ENCODE measurements around the gene DEPDC1B. TPM values are rescaled to one million over a fixed set of nuclear protein-coding genes. Genes with fewer than 3 reads are reported as not detected.
"Not testable (repeated sequence)": the region's sequence is repeated elsewhere in the genome, so short reads cannot be mapped to it uniquely, and the experiment has no call there.

Gene DEPDC1B
- total and polyA plus RNA-seq, 7 donors, result 0.27 to 9.5 (median 1.2) TPM; not detected in 2

GRCh38 chr5:60718166-60718892, 18.4 kb upstream of the DEPDC1B start:
- Histone ChIP-seq H3K27me3 (no peaks in the 10 kb centered on the region), H3K4me3 (no peak overlapping the region), H3K4me1 (no peaks in the 10 kb centered on the region), H3K36me3 (no peaks in the 10 kb centered on the region), H3K27ac (no peak overlapping the region), H3K9me3 (no peaks in the 10 kb centered on the region)
- TF ChIP-seq POLR2AphosphoS5 (IDR thresholded peaks at IDR 0.05) (no peak), POLR2A (IDR thresholded peaks at IDR 0.05) (no peak), EP300 (IDR thresholded peaks at IDR 0.05) (no peak), CTCF (IDR thresholded peaks at IDR 0.05) (no peak)
- 89 to 92% methylated on average over 3 of the region's 3 CpGs for WGBS, 2 donors
- no peak for DNase-seq
- intact Hi-C loops (cut with DNase I), result no loop called here

- intact Hi-C loops (cut with DNase I); DNase-seq; H3K9me3 ChIP-seq; H3K4me1 ChIP-seq; H3K4me3 ChIP-seq; H3K36me3 ChIP-seq; H3K27me3 ChIP-seq; H3K27ac ChIP-seq: not testable (repeated sequence)
- WGBS, 2 donors, result 59 to 95% methylated on average over 3 of the region's 3 CpGs
Observed at GRCh38 chr5:60715201-60715928, 15.4 kb upstream of the DEPDC1B start.

- Histone ChIP-seq H3K4me3 (no peak overlapping the region), H3K27ac (no peak overlapping the region), H3K27me3 (no peaks in the 10 kb centered on the region), H3K4me1 (no peaks in the 10 kb centered on the region), H3K36me3 (no peaks in the 10 kb centered on the region), H3K9me3 (no peaks in the 10 kb centered on the region)
- 92 to 94% methylated on average over 5 of the region's 5 CpGs for WGBS, 2 donors
- no peak for DNase-seq
- TF ChIP-seq POLR2A (IDR thresholded peaks at IDR 0.05) (no peak), POLR2AphosphoS5 (IDR thresholded peaks at IDR 0.05) (no peak), CTCF (IDR thresholded peaks at IDR 0.05) (no peak)
- intact Hi-C loops (cut with DNase I), result no loop called here
Observed at GRCh38 chr5:60712950-60713349, 13.0 kb upstream of the DEPDC1B start.

GRCh38 chr5:60711892-60712291, 11.9 kb upstream of the DEPDC1B start:
- H3K27ac ChIP-seq; H3K9me3 ChIP-seq; intact Hi-C loops (cut with DNase I); H3K27me3 ChIP-seq; H3K4me3 ChIP-seq; H3K36me3 ChIP-seq; DNase-seq; H3K4me1 ChIP-seq: not testable (repeated sequence)
- 84 to 86% methylated on average over 3 of the region's 3 CpGs for WGBS, 2 donors

GRCh38 chr5:60710362-60710761, 10.4 kb upstream of the DEPDC1B start:
- WGBS, 2 donors, result 56 to 60% methylated on average over 3 of the region's 3 CpGs
- intact Hi-C loops (cut with DNase I), result no loop called here

More at GRCh38 chr5:60710362-60710761, 10.4 kb upstream of the DEPDC1B start:
- no peaks in the 10 kb centered on the region for H3K4me1 ChIP-seq
- DNase-seq, result no peak
- H3K4me3 ChIP-seq, result no peak overlapping the region
- no peaks in the 10 kb centered on the region for H3K36me3 ChIP-seq
- H3K9me3 ChIP-seq, result no peaks in the 10 kb centered on the region
- no peak overlapping the region for H3K27ac ChIP-seq
- TF ChIP-seq POLR2A (IDR thresholded peaks at IDR 0.05) (no peak), CTCF (IDR thresholded peaks at IDR 0.05) (no peak), EP300 (IDR thresholded peaks at IDR 0.05) (no peak), POLR2AphosphoS5 (IDR thresholded peaks at IDR 0.05) (no peak)
- no peaks in the 10 kb centered on the region for H3K27me3 ChIP-seq
